HepG2 (cell line): ENCODE measurements around the gene CPHXL. TPM values are rescaled to one million over a fixed set of nuclear protein-coding genes. Genes with fewer than 3 reads are reported as not detected.

Experiments used
- AHR ChIP-seq: IDR thresholded peaks from 2 replicates; pipeline ENCODE4 v1.6.1; 2018; ENCODE audit warnings: missing genetic modification reagents, missing compliant biosample characterization
- ATAD3A ChIP-seq: sonication (generic); formaldehyde crosslinking; IDR thresholded peaks from 2 replicates; pipeline ENCODE4 v1.4.0; 2020; ENCODE audit warnings: missing genetic modification reagents
- ELF3 ChIP-seq: IDR thresholded peaks from 2 replicates; pipeline ENCODE4 v1.6.1; 2016; ENCODE audit warnings: missing genetic modification reagents, missing compliant biosample characterization
- EZH2 ChIP-seq: conservative IDR thresholded peaks from 2 replicates; pipeline ENCODE4 v1.6.1; 2012; ENCODE audit warnings: mild to moderate bottlenecking, low read depth, low read length, moderate library complexity
- FOSL2 ChIP-seq: sonication (generic); formaldehyde crosslinking; IDR thresholded peaks from 2 replicates; pipeline ENCODE4 v1.4.0; 2020; ENCODE audit warnings: missing genetic modification reagents
- HDAC2 ChIP-seq: sonication (generic); formaldehyde crosslinking; IDR thresholded peaks from 2 replicates; pipeline ENCODE4 v1.4.0; 2020; ENCODE audit warnings: missing genetic modification reagents
- KAT7 ChIP-seq: IDR thresholded peaks from 2 replicates; pipeline ENCODE4 v1.6.1; 2018; ENCODE audit warnings: borderline replicate concordance, missing compliant biosample characterization
- MED13 ChIP-seq: sonication (generic); formaldehyde crosslinking; IDR thresholded peaks from 2 replicates; pipeline ENCODE4 v1.5.0; 2020; ENCODE audit warnings: missing genetic modification reagents
- MED8 ChIP-seq: sonication (generic); formaldehyde crosslinking; IDR thresholded peaks from 2 replicates; pipeline ENCODE4 v1.8.1; 2023; ENCODE audit warnings: mild to moderate bottlenecking, missing genetic modification reagents; ENCODE audit not compliant: insufficient replicate concordance
- MIER2 ChIP-seq: IDR thresholded peaks from 2 replicates; pipeline ENCODE4 v1.6.1; 2016; ENCODE audit warnings: missing biosample characterization, missing genetic modification reagents
- NFRKB ChIP-seq: fragments of 450-650 bp; IDR thresholded peaks from 2 replicates; pipeline ENCODE4 v1.6.1; 2017
- NR2F6 ChIP-seq, 2 experiments: IDR thresholded peaks; 2 replicates each; pipeline ENCODE4 v1.6.1; 2016; ENCODE audit warnings: antibody characterized with exemption in 1 of 2, mild to moderate bottlenecking in 1 of 2
- RFX5 ChIP-seq: IDR thresholded peaks from 2 replicates; pipeline ENCODE4 v1.6.1; 2011; ENCODE audit warnings: low read depth, low read length, improper control_type of control experiment
- RXRB ChIP-seq: IDR thresholded peaks from 2 replicates; pipeline ENCODE4 v1.6.1; 2016; ENCODE audit warnings: borderline replicate concordance, missing genetic modification reagents, missing compliant biosample characterization
- SMAD1 ChIP-seq: sonication (generic); formaldehyde crosslinking; IDR thresholded peaks from 2 replicates; pipeline ENCODE4 v1.4.0; 2020; ENCODE audit warnings: missing genetic modification reagents, low read depth, mild to moderate bottlenecking, borderline replicate concordance
- TBL1XR1 ChIP-seq: fragments of 150-350 bp; IDR thresholded peaks from 2 replicates; pipeline ENCODE4 v1.6.1; 2014; ENCODE audit warnings: borderline replicate concordance, low read length; ENCODE audit not compliant: partially characterized antibody
- TCF7 ChIP-seq: sonication (generic); IDR thresholded peaks from 2 replicates; pipeline ENCODE4 v1.6.1; 2016; ENCODE audit warnings: antibody characterized with exemption, low read depth
- ZNF180 ChIP-seq: sonication (generic); formaldehyde crosslinking; IDR thresholded peaks from 2 replicates; pipeline ENCODE4 v1.4.0; 2020; ENCODE audit warnings: low read depth, missing genetic modification reagents, borderline replicate concordance
- ZNF232 ChIP-seq: sonication (generic); formaldehyde crosslinking; IDR thresholded peaks from 2 replicates; pipeline ENCODE4 v1.4.0; 2020; ENCODE audit warnings: missing genetic modification reagents, borderline replicate concordance
- ZNF235 ChIP-seq: sonication (generic); formaldehyde crosslinking; IDR thresholded peaks from 2 replicates; pipeline ENCODE4 v1.8.1; 2023; ENCODE audit warnings: mild to moderate bottlenecking, missing genetic modification reagents, borderline replicate concordance
- ZNF512 ChIP-seq: sonication (generic); formaldehyde crosslinking; IDR thresholded peaks from 2 replicates; pipeline ENCODE4 v1.4.0; 2020; ENCODE audit warnings: mild to moderate bottlenecking, missing genetic modification reagents
- ZNF616 ChIP-seq: sonication (generic); formaldehyde crosslinking; IDR thresholded peaks from 2 replicates; pipeline ENCODE4 v1.5.0; 2020; ENCODE audit warnings: low read depth, mild to moderate bottlenecking, missing genetic modification reagents
- ZNF639 ChIP-seq: conservative IDR thresholded peaks from 2 replicates; pipeline ENCODE4 v1.6.1; 2018; ENCODE audit warnings: missing genetic modification reagents
- ZNF724P ChIP-seq: sonication (generic); formaldehyde crosslinking; IDR thresholded peaks from 2 replicates; pipeline ENCODE4 v1.8.0; 2022; ENCODE audit warnings: missing genetic modification reagents, borderline replicate concordance
- polyA plus RNA-seq, 8 experiments: library from polyadenylated mRNA; depleted of rRNA in 3 of 8; stranded (reverse) in 7 of 8; unstranded in 1 of 8; fragments of >200 nt; fragmentation: Illumina TruSeq in 4 of 8; extraction: Trizol in 4 of 8; gene quantifications; 2 replicates each; pipeline versions ENCODE4 v1.2.1 to v1.2.3, GENCODE V29; 2011 to 2016; ENCODE audit warnings: low read depth in 4 of 8, missing spikeins in 1 of 8, mixed read lengths in 1 of 8; ENCODE audit not compliant: insufficient read depth in 1 of 8
- total RNA-seq, 5 experiments: library from RNA; depleted of rRNA; stranded (reverse); fragments of >200 nt; fragmentation: Illumina TruSeq; extraction: Trizol; gene quantifications; 2 replicates each; pipeline ENCODE4 v1.2.3, GENCODE V29; 2016; ENCODE audit warnings: low read depth in 1 of 5
- TF ChIP-seq, protein P1 (sequence below): sonication (generic); formaldehyde crosslinking; IDR thresholded peaks from 2 replicates; pipeline ENCODE4 v1.4.0; 2020; ENCODE audit warnings: missing genetic modification reagents
- TF ChIP-seq, protein P2 (sequence below): IDR thresholded peaks from 2 replicates; pipeline ENCODE4 v1.6.1; 2016; ENCODE audit warnings: missing compliant biosample characterization, missing genetic modification reagents, borderline replicate concordance
- TF ChIP-seq, protein P3 (sequence below): sonication (generic); formaldehyde crosslinking; IDR thresholded peaks from 2 replicates; pipeline ENCODE4 v1.4.0; 2020; ENCODE audit warnings: missing genetic modification reagents

Gene CPHXL
- total and polyA plus RNA-seq, 2 of the 13 experiments (the other 11 are each of a cell fraction or from before 2014, with no cell fraction given), result not detected

DNA sequence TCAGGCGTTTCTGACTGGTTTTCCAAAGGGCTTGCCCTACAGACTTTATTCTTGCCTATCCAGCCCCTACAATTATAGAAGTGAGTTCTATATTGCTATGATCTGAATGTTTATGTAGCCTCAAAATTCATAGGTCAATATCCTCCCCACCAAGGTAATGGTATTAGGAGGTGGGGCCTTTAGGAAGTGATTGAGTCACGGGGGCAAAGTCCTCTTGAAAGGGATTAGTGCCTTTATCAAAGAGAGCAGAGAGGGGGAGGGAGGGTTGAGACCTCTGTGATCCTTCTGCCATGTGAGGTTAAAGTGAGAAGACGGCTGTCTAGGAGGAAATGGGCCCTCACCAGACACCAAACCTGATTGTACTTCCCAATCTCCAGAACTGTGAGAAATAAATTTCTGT, 931 bp upstream of the CPHXL start (continued):
- TF ChIP-seq, protein P1, sequence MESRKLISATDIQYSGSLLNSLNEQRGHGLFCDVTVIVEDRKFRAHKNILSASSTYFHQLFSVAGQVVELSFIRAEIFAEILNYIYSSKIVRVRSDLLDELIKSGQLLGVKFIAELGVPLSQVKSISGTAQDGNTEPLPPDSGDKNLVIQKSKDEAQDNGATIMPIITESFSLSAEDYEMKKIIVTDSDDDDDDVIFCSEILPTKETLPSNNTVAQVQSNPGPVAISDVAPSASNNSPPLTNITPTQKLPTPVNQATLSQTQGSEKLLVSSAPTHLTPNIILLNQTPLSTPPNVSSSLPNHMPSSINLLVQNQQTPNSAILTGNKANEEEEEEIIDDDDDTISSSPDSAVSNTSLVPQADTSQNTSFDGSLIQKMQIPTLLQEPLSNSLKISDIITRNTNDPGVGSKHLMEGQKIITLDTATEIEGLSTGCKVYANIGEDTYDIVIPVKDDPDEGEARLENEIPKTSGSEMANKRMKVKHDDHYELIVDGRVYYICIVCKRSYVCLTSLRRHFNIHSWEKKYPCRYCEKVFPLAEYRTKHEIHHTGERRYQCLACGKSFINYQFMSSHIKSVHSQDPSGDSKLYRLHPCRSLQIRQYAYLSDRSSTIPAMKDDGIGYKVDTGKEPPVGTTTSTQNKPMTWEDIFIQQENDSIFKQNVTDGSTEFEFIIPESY (CRISPR knock-in tag), result no peak
- peak; percentile 41; the same call in 1 of the 2 replicates for TF ChIP-seq NR2F6 (IDR thresholded peaks at IDR 0.05)
- 0 out of 2 replicates have a peak, but pooled peaks have one; percentile 49 for TF ChIP-seq NR2F6 (CRISPR knock-in tag; IDR thresholded peaks at IDR 0.05)
- TF ChIP-seq, protein P2, sequence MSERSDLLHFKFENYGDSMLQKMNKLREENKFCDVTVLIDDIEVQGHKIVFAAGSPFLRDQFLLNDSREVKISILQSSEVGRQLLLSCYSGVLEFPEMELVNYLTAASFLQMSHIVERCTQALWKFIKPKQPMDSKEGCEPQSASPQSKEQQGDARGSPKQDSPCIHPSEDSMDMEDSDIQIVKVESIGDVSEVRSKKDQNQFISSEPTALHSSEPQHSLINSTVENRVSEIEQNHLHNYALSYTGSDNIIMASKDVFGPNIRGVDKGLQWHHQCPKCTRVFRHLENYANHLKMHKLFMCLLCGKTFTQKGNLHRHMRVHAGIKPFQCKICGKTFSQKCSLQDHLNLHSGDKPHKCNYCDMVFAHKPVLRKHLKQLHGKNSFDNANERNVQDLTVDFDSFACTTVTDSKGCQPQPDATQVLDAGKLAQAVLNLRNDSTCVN (CRISPR knock-in tag), result no peak
- no peak for TF ChIP-seq NFRKB
- TF ChIP-seq, protein P3, sequence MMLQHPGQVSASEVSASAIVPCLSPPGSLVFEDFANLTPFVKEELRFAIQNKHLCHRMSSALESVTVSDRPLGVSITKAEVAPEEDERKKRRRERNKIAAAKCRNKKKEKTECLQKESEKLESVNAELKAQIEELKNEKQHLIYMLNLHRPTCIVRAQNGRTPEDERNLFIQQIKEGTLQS (CRISPR knock-in tag), result 0 out of 2 replicates have a peak, but pooled peaks have one; percentile 44
- no peak for TF ChIP-seq ZNF616 (CRISPR knock-in tag)
- TF ChIP-seq RFX5, result no peak
- TF ChIP-seq TBL1XR1, result no peak
- TF ChIP-seq AHR (CRISPR knock-in tag), result no peak
- TF ChIP-seq ZNF512, result no peak
- TF ChIP-seq ATAD3A, result no peak
- TF ChIP-seq SMAD1 (CRISPR knock-in tag), result no peak
- TF ChIP-seq ZNF639, result no peak
- no peak for TF ChIP-seq ZNF232
- TF ChIP-seq ELF3 (CRISPR knock-in tag), result 0 out of 2 replicates have a peak, but pooled peaks have one; percentile 23
- TF ChIP-seq MED8 (CRISPR knock-in tag), result no peak
- TF ChIP-seq MED13 (CRISPR knock-in tag), result no peak
- peak; percentile 58 for TF ChIP-seq TCF7
- no peak for TF ChIP-seq ZNF724P (CRISPR knock-in tag)
- 0 out of 2 replicates have a peak, but pooled peaks have one; percentile 51 for TF ChIP-seq RXRB
- TF ChIP-seq MIER2 (CRISPR knock-in tag), result no peak
- no peak for TF ChIP-seq KAT7
- TF ChIP-seq ZNF180 (CRISPR knock-in tag), result no peak
- peak; percentile 87 for TF ChIP-seq FOSL2 (CRISPR knock-in tag)
- no peak for TF ChIP-seq EZH2
- TF ChIP-seq ZNF235 (CRISPR knock-in tag), result no peak
- 0 out of 2 replicates have a peak, but pooled peaks have one; percentile 17 for TF ChIP-seq HDAC2 (CRISPR knock-in tag)
